HUES64 (cell line): ENCODE results near the gene GADD45A.

Source experiments
- H3K27ac ChIP-seq: 2 replicates; pipeline ENCODE4 v1.7.0; 2013; ENCODE audit warnings: low read depth, low read length, inconsistent platforms
- H3K27me3 ChIP-seq: 2 replicates; pipeline ENCODE4 v1.6.1; 2013; ENCODE audit warnings: mild to moderate bottlenecking, low read length; ENCODE audit not compliant: insufficient read depth
- H3K36me3 ChIP-seq: 2 replicates; pipeline ENCODE4 v1.6.1; 2013; ENCODE audit warnings: mild to moderate bottlenecking, low read length; ENCODE audit not compliant: insufficient read depth
- H3K4me1 ChIP-seq: 2 replicates; pipeline ENCODE4 v1.6.1; 2013; ENCODE audit warnings: mild to moderate bottlenecking, low read length, moderate library complexity; ENCODE audit not compliant: insufficient read depth
- H3K4me3 ChIP-seq: 2 replicates; pipeline ENCODE4 v1.5.1; 2013; ENCODE audit warnings: mild to moderate bottlenecking, low read length, moderate library complexity
- H3K9ac ChIP-seq: 2 replicates; pipeline ENCODE4 v1.6.1; 2013; ENCODE audit warnings: mild to moderate bottlenecking, low read depth, low read length
- H3K9me3 ChIP-seq: 2 replicates; pipeline ENCODE4 v1.6.1; 2013; ENCODE audit warnings: low read depth, low read length; ENCODE audit not compliant: insufficient read depth
- WGBS: fragments of 150-250, 120-280 bp; methylation state at CpG from one replicate; pipeline ENCODE4 v1.1.7; 2013; ENCODE audit warnings: missing lambda C conversion rate; 5-methylcytosine and 5-hydroxymethylcytosine counted together

GADD45A gene

GRCh38 chr1:67683316-67683715, 1.7 kb upstream of the GADD45A start:
- WGBS: 97% methylated on average over 3 of the region's 3 CpGs
- H3K4me1 ChIP-seq: peaks cover 22% of the 10 kb centered on the region
- H3K9ac ChIP-seq: no peak overlapping the region
- H3K36me3 ChIP-seq: peaks cover 15% of the 10 kb centered on the region
- H3K9me3 ChIP-seq: no peaks in the 10 kb centered on the region
- H3K27me3 ChIP-seq: no peaks in the 10 kb centered on the region
- no peak overlapping the region for H3K27ac ChIP-seq
- no peak overlapping the region for H3K4me3 ChIP-seq

- Histone ChIP-seq H3K9ac (no peak overlapping the region), H3K4me3 (peak overlapping the region; percentile 32), H3K4me1 (peaks cover 24% of the 10 kb centered on the region), H3K9me3 (no peaks in the 10 kb centered on the region), H3K36me3 (peaks cover 21% of the 10 kb centered on the region), H3K27ac (no peak overlapping the region), H3K27me3 (no peaks in the 10 kb centered on the region)
- WGBS: 74% methylated on average over 8 of the region's 8 CpGs
These were observed 1.1 kb upstream of the GADD45A start for GRCh38 chr1:67683766-67684525.

- H3K9ac ChIP-seq: no peak overlapping the region
- H3K9me3 ChIP-seq: no peaks in the 10 kb centered on the region
- no peaks in the 10 kb centered on the region for H3K27me3 ChIP-seq
- peaks cover 24% of the 10 kb centered on the region for H3K4me1 ChIP-seq
- peak overlapping the region; percentile 32 for H3K4me3 ChIP-seq
- no peak overlapping the region for H3K27ac ChIP-seq
- WGBS: 11% methylated on average over 20 of the region's 20 CpGs
- H3K36me3 ChIP-seq: peaks cover 27% of the 10 kb centered on the region
These were observed 405 bp upstream of the GADD45A start for GRCh38 chr1:67684526-67685066.

GRCh38 chr1:67685558-67686266, 711 bp downstream of the GADD45A start:
- H3K9me3 ChIP-seq: no peaks in the 10 kb centered on the region
- peak overlapping the region; percentile 88 for H3K9ac ChIP-seq
- peaks cover 33% of the 10 kb centered on the region for H3K36me3 ChIP-seq
- peak overlapping the region; percentile 63 for H3K27ac ChIP-seq
- H3K4me3 ChIP-seq: peak overlapping the region; percentile 85
- peaks cover 24% of the 10 kb centered on the region for H3K4me1 ChIP-seq
- WGBS: under 1% methylated on average over 65 of the region's 65 CpGs
- H3K27me3 ChIP-seq: no peaks in the 10 kb centered on the region

GRCh38 chr1:67686267-67687197, 1.5 kb downstream of the GADD45A start:
- Histone ChIP-seq H3K27ac (peak overlapping the region; percentile 63), H3K9me3 (no peaks in the 10 kb centered on the region), H3K27me3 (no peaks in the 10 kb centered on the region), H3K4me3 (peak overlapping the region; percentile 85), H3K4me1 (peaks cover 24% of the 10 kb centered on the region), H3K36me3 (peaks cover 33% of the 10 kb centered on the region), H3K9ac (peak overlapping the region; percentile 88)
- WGBS: under 1% methylated on average over 43 of the region's 43 CpGs

- Histone ChIP-seq H3K4me1 (peaks cover 24% of the 10 kb centered on the region), H3K27me3 (no peaks in the 10 kb centered on the region), H3K27ac (peak overlapping the region; percentile 17), H3K4me3 (peak overlapping the region; percentile 85), H3K36me3 (peaks cover 33% of the 10 kb centered on the region), H3K9ac (peak overlapping the region; percentile 88), H3K9me3 (no peaks in the 10 kb centered on the region)
- WGBS: 65% methylated on average over 3 of the region's 3 CpGs
These were observed 2.2 kb downstream of the GADD45A start for GRCh38 chr1:67687198-67687545.

- Histone ChIP-seq H3K27ac (no peak overlapping the region), H3K36me3 (peaks cover 33% of the 10 kb centered on the region), H3K4me3 (peak overlapping the region; percentile 85; the same call in 1 of the 2 replicates), H3K27me3 (no peaks in the 10 kb centered on the region), H3K9me3 (no peaks in the 10 kb centered on the region), H3K4me1 (peaks cover 24% of the 10 kb centered on the region), H3K9ac (no peak overlapping the region; the same call in 1 of the 2 replicates)
- 75% methylated on average over 4 of the region's 4 CpGs for WGBS
These were observed 2.6 kb downstream of the GADD45A start for GRCh38 chr1:67687649-67688048.

- H3K4me1 ChIP-seq: peaks cover 24% of the 10 kb centered on the region
- no peak overlapping the region for H3K27ac ChIP-seq
- H3K9ac ChIP-seq: no peak overlapping the region; the same call in 1 of the 2 replicates
- WGBS: 76% methylated on average over 3 of the region's 3 CpGs
- peak overlapping the region; percentile 85; the same call in 1 of the 2 replicates for H3K4me3 ChIP-seq
- peaks cover 33% of the 10 kb centered on the region for H3K36me3 ChIP-seq
- no peaks in the 10 kb centered on the region for H3K27me3 ChIP-seq
- H3K9me3 ChIP-seq: no peaks in the 10 kb centered on the region
These were observed 3.7 kb downstream of the GADD45A start for GRCh38 chr1:67688526-67689219.

GRCh38 chr1:67689267-67690017, 4.4 kb downstream of the GADD45A start:
- no peak overlapping the region for H3K9ac ChIP-seq
- 75% methylated on average over 3 of the region's 3 CpGs for WGBS
- no peak overlapping the region for H3K4me3 ChIP-seq
- H3K9me3 ChIP-seq: no peaks in the 10 kb centered on the region
- no peaks in the 10 kb centered on the region for H3K27me3 ChIP-seq
- H3K36me3 ChIP-seq: peaks cover 33% of the 10 kb centered on the region
- H3K27ac ChIP-seq: no peak overlapping the region
- H3K4me1 ChIP-seq: peaks cover 17% of the 10 kb centered on the region

- no peak overlapping the region for H3K9ac ChIP-seq
- H3K4me3 ChIP-seq: no peak overlapping the region
- no peaks in the 10 kb centered on the region for H3K27me3 ChIP-seq
- H3K36me3 ChIP-seq: peaks cover 33% of the 10 kb centered on the region
- peaks cover 15% of the 10 kb centered on the region for H3K4me1 ChIP-seq
- no peak overlapping the region for H3K27ac ChIP-seq
- H3K9me3 ChIP-seq: no peaks in the 10 kb centered on the region
These were observed 5.0 kb downstream of the GADD45A start for GRCh38 chr1:67690018-67690363.
